WTC11 (cell line): Measurements from ENCODE around the gene WEE1.

Experiments used
- ATF1 ChIP-seq: sonication (generic); formaldehyde crosslinking; IDR thresholded peaks from 2 replicates; pipeline ENCODE4 v1.8.1; 2023; ENCODE audit warnings: mild to moderate bottlenecking, moderate library complexity, missing genetic modification reagents
- CTCF ChIP-seq: fragments of 200-600 bp; IDR thresholded peaks from 2 replicates; pipeline ENCODE4 v1.8.0; 2022; ENCODE audit warnings: antibody characterized with exemption
- E2F5 ChIP-seq: sonication (generic); formaldehyde crosslinking; IDR thresholded peaks from 2 replicates; pipeline ENCODE4 v1.8.1; 2022; ENCODE audit warnings: mild to moderate bottlenecking, moderate library complexity, missing genetic modification reagents
- HMGA2 ChIP-seq: fragments of 250-450 bp; sonication (Bioruptor Pico); IDR thresholded peaks from 2 replicates; pipeline ENCODE4 v1.4.0; 2021; ENCODE audit warnings: mild to moderate bottlenecking, moderate library complexity
- JUN ChIP-seq: sonication (generic); formaldehyde crosslinking; IDR thresholded peaks from 2 replicates; pipeline ENCODE4 v1.8.0; 2023; ENCODE audit warnings: mild to moderate bottlenecking, missing genetic modification reagents
- NR2C2 ChIP-seq: sonication (generic); formaldehyde crosslinking; IDR thresholded peaks from 2 replicates; pipeline ENCODE4 v1.8.0; 2022; ENCODE audit warnings: mild to moderate bottlenecking, missing genetic modification reagents
- OVOL2 ChIP-seq: fragments of 250-450 bp; sonication (Bioruptor Pico); IDR thresholded peaks from 2 replicates; pipeline ENCODE4 v1.9.0; 2021; ENCODE audit warnings: mild to moderate bottlenecking, borderline replicate concordance

GRCh38 chr11:9626496-9627394 is 53.3 kb downstream of the WEE1 start:
- TF ChIP-seq CTCF: no peak
- TF ChIP-seq JUN (CRISPR knock-in tag): no peak
- no peak for TF ChIP-seq OVOL2 (CRISPR knock-in tag)
- no peak for TF ChIP-seq NR2C2 (CRISPR knock-in tag)
- TF ChIP-seq E2F5: no peak
- no peak for TF ChIP-seq ATF1 (CRISPR knock-in tag)
- TF ChIP-seq HMGA2 (CRISPR knock-in tag): no peak
